Activated gamma-delta T cell treated with anti-CD3 and anti-CD28 coated beads, Interleukin-2, amount 50 U/mL, for 16 hours (primary cell): Measurements from ENCODE around the gene TIMP2.
"Not testable (repeated sequence)": the region's sequence is repeated elsewhere in the genome, so short reads cannot be mapped to it uniquely, and the experiment has no call there.

Experiments
- DNase-seq: peaks from one replicate; pipeline ENCODE4 v3.0.0-alpha.2; 2020; ENCODE audit warnings: low read depth

The TIMP2 gene

DNA sequence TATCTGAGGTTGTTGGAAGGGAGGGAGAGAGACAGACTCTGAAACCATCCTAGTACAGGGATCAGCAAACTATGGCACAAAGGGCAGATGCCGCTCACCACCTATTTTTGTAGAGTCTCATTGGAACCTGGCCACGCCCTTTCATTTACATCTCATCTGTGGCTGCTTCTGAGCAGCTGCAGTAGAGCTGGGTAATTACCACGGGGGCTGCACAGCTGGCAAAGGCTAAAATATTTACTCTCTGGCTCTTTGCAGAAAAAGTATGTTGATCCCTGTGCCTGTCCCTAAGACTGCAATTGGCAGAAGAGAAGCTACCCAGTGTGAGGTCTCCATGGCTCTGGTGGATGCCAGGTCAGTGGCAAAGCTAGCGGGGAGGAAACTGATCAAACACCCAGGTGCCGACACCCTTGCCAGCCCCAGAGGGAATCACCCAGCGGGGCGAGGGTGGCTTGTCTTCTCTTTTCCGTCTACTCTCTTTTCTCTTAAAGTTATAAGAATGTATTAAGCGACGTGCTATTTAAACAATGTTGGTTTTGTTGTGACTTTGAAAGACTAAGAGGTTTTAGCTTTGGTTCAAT lies 36.2 kb downstream of the TIMP2 start:
- no peak for DNase-seq

- no peak for DNase-seq
These were observed 38.2 kb downstream of the TIMP2 start for GRCh38 chr17:78886954-78887353.

DNA sequence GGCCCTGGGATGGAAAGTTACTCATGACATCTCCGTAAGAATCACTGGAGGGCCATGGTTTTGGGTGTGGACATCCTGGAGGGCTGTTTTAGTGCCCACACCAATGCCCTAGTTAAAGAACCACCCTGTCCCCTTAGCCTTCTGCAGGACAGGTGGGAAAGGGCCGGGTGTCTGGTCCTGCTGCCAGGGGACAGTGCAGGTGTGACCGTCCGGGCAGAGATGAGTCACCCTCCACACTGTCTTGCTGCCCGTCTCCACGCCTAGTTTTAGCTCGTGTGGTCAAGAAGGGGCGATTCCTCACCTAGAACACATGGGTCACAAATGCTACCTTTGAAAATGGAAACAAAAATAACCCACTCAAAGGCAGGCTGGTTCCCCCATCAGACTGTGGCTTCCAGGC lies 39.2 kb downstream of the TIMP2 start:
- no peak for DNase-seq

- DNase-seq, result no peak
These were observed 40.1 kb downstream of the TIMP2 start for GRCh38 chr17:78884876-78885667.

GRCh38 chr17:78884148-78884825 lies 40.9 kb downstream of the TIMP2 start:
- DNase-seq, result no peak

DNA sequence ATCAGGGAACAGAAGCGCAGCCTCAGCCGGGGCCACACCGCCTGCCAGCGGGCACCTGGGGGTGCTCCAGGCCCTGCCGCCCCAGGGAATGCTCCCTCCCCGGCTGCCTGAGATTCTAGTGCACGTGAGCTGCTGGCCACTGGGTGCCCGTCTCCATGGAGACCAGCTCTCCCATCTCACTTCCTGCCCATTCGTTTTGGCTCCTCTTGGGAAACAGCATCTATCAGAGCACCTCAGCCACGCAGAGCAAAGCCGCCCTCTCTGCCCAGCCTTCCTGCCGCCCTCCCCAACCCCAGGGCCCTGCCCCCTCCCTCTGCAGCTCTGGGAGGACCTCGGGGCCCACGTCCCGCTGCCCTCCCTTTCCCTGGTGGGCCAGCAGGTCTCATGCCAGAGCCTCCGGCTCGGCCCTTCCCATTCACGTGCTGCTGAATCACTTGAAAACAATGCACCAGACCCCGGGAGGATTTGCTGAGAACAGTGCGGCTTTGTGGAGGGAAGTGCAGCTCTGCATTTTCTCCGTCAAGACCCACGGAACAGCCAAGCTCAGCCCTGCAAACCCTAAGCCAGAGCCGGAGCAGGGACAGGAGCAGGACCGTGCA lies 41.6 kb downstream of the TIMP2 start:
- DNase-seq, result no peak

- no peak for DNase-seq
These were observed 42.1 kb downstream of the TIMP2 start for GRCh38 chr17:78883089-78883532.

DNA sequence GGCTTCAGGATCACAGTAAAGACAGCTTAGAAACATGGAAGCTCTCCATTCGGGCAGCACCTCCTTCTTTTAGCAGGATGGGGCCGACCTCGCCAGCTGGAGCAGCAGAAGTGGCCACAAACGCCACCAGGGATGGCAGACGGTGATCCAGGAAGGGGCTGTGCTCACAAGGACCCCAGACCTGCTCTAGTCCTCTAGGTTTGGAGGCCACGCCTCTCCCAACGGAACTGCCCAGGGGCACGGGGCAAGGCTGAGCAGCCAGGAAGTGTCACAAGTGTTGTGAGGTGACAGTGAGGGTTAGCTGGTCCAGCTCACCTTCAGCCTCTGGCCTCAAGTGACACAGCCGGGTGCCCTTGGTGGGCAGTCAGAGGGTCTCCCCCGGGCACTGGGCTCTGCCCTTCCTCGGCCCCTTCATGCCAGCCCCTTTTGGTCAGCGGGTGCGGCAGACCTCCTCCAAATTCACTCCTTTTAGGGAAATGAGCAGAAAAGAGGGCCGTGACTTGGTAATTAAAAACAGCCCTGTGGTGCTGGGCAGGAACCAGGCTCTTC lies 42.6 kb downstream of the TIMP2 start:
- no peak for DNase-seq

DNA sequence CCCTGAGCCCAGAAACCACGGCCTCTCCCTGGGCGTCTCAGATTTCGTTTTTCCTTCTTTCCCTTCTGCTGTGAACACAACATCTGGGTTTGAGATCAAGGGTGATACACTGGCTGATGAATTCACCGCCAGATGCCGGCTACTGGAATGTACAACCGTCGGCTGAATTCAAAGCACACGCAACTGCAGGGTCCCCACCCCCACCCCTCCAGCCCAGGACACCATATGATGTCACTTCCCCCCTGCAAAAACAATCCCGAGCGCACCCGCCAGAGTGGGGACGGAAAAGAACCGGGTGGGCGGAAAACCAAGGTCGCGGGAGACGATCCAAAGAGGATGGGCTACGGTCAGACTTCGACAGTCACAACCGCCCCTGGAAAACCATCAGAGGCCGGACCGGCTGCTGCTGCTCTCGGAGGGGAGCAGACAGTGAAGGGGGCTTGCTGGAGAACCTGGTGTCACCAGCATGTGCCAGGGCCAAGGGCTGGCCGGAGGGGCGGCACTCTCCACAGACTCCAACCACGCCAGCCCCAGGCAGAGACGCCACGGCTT lies 45.5 kb downstream of the TIMP2 start:
- DNase-seq, result no peak

DNA sequence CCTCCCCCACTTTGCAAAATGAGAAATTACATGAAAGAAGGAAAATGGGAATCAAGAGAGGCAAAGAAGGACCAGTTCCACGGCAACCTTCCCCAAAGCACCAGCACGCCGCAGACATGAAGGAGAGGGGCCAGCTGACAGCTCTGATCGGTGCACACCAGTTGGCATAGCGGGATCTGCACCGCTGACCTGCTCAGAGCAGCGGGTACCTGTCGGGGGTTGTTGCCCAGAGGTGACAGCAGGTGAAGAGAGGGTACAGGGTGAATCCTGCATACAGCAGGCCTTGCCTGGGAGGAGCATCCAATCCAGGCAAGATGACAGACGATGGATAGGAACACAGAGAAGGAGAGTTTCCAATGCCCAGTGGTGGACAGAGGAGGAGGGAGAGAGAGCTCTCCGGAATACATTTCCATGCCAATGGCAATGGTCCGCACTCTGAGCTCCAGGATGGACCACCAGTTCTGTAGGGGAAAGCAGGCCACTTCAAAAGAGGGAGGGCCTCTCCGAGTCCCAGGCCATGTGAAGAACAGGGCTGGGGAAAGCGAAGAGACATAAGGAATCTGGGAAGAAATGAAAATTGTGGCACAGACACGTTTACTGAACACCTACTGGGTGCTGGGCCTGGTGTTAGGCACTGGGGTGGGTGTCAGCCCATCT lies 46.2 kb downstream of the TIMP2 start:
- DNase-seq, result no peak

DNA sequence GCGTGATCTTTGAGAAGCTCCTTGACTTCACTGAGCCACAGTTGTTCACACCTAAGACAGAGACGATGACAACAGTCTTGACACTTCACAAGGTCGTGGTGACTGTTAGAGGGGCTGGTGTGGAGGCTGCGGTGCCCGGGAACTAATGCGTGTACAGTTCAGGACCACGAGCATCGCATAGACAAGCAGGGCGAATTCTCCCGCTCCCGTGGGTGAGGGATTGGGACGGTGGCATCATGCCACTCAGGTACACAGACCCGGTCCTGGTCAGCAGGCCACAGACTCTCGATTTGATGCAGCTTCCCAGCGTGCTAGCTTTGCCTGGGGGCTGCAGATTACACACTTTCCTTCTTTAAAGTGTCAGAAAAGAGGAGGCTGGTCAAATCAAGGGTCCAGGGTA lies 46.9 kb downstream of the TIMP2 start:
- no peak for DNase-seq

DNA sequence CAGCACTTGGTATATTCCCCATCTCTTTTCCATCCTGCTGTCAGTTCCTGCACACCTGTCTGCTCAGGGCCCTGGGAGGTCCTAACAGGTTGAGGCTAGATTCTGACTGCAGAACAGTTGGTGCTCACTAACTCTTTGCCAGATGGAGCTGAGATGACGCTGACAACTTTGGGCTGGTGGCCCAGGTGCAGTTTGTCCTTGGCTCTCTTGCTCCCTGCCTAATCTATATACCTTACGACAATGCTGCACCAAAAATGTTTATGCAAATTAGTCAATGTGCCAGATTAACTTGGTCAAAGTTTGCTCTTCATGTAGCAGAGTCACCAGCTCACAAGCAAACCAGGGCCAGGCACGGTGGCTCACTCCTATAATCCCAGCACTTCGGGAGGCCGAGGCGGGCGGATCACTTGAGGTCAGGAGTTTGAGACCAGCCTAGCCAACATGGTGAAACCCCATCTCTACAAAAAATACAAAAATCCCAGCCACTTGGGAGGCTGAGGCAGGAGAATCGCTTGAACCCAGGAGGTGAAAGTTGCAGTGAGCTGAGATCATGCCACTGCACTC lies 48.2 kb downstream of the TIMP2 start:
- not testable (repeated sequence) for DNase-seq

DNA sequence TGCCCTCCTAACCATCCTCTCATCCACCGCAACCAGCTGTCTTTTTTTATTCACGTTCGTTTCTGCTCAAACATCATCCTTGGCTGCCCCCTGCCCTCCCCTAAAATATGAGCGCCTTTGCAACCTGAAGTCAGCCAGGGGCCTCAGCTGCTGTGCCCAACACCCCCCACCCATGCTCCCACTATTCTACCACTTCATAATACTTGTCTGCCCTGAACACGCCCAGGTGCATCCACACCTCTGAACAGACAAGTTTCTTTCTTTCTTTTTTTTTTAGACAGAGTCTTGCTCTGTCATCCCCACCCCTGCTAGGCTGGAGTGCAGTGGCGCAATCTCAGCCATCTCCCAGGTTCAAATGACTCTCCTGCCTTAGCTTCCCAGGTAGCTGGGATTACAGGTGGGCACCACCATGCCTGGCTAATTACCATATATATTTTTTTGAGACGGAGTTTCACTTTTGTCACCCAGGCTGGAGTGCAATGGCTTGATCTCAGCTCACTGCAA lies 49.0 kb downstream of the TIMP2 start:
- DNase-seq, result no peak

DNA sequence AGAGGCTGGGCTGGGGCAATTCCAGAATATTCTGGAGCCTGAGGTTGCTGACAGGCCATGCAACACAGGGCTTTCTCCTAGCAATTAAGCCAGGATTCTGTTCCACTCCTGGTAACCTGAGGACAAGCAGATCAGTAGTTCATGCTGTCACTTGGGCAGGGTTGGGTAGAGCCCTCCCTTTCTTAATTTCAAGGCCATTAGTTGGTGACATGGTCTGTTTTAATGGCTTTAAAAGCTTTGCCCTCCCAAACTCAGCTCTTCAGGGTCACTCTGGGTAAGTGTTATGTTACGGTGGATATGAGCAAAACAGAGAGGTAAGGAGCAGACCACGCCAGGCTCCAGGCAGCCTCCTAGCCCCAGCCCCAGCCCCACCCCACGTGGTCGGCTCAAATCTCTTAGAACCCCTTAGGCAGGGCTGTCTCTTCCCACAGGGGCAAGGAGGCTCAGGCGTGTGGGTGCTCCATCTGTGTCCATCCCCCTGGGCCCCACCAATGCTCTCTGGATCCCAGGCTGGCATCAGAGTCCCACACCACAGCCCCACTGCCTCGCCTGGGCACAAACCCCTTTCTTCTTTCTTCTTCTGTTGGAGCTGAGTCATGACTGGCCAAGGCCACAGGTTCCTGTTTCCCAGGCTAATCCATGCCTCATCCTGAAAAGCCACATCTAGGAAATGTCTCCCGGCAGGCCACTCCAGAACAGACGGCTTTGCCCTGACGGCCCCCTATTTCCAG lies 49.7 kb downstream of the TIMP2 start:
- no peak for DNase-seq

DNA sequence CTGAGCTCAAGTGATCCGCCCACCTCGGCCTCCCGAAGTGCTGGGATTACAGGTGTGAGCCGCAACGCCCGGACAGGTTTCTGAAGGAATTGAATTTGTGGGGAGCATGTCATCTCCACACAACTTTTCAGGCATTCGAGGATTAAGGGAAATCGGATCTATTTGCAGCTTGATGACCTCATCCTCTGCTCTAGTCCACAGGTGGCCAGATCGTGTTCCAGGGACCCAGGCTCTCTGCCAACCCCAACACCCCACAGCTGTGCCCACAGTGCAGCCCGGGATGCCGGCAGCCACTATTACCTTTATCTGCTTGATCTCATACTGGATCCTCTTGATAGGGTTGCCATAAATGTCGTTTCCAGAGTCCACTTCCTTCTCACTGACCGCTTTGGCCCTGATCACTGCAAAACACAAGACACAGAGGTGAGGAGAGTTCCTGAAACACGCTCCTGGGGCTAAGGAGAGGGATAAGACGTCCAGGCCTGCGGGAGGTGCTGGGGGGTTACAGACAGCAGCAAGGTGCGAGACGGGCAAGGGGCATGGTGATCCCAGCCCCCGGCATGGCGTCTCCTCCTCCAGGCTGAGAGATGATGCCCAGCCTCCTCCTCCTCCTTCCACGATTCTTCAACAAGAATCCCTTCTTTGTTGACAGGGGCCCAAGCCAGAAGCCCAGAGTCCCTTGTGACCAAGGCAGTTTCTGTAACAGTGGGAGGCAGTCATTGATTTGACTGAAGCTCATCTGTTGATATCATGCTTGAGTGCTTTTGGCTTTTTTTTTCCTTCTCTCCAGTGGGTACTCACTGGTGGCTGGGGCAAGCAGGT lies 51.5 kb downstream of the TIMP2 start:
- DNase-seq, result no peak

DNA sequence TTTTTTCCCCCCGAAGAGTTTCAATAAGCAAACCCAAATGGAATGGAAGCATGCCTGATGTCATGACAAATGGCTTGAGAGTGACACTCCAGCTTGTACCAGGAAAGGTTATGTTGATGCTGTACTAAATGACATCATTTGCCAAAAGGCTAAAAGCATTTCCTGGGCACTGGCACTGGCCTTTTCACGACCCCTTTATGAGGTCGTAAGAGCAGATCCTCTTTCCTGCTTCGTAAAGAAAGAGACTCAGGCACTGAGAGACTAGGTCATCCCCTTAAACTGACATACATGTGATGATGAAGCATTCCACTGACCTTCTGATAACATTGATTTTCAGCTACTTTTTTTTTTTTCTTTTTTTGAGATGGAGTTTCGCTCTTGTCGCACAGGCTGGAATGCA lies 52.7 kb downstream of the TIMP2 start:
- no peak for DNase-seq

DNA sequence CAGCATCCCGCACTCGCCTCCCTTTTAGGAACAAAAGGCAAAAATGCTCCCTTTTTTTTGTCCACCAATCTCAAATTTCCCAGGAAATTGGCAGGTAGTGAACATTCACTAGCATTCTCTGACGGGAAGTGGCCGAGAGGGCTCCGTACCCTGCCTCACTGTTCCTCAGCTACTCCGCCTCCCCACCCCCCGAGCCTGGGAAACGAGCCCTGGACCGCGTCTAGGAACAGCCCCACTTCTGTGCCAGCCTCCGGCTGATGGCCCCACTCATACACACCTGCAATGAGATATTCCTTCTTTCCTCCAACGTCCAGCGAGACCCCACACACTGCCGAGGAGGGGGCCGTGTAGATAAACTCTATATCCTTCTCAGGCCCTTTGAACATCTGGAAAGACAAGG lies 54.6 kb downstream of the TIMP2 start:
- no peak for DNase-seq

- no peak for DNase-seq
These were observed 56.8 kb downstream of the TIMP2 start for GRCh38 chr17:78868391-78868790.

DNA sequence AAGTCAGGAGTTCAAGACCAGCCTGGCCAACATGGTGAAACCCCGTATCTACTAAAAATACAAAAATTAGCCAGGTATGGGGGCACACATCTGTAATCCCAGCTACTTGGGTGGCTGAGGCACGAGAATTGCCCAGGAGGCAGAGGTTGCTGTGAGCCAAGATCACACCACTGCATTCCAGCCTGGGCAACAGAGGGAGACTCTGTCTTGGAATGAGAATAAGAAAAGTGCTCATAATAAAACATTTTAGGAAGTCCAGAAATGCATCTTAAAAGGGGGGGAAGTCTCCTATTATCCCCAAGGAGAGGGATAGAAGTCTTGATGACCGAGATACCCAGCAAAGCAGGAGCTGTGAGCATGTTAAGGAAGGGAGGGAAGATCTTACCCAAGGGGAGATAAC lies 58.1 kb downstream of the TIMP2 start:
- DNase-seq, result not testable (repeated sequence)
